ENCODE results near the gene DHX16. TPM values are rescaled to one million over a fixed set of nuclear protein-coding genes. Genes with fewer than 3 reads are reported as not detected.

DHX16 gene
- total and polyA plus RNA-seq, 2 experiments from 2014 or later, result 23.6 to 30.6 TPM

- H3K4me1 ChIP-seq (ENCODE audit: insufficient read depth), result no peaks in the 10 kb centered on the region
- no peaks in the 10 kb centered on the region for H3K27me3 ChIP-seq (replicated peaks; ENCODE audit: insufficient read depth)
- H3K4me3 ChIP-seq, result no peak overlapping the region
- H3K27ac ChIP-seq, result no peak overlapping the region
- DNase-seq, result no peak
- H3K4me2 ChIP-seq (ENCODE audit: unreplicated experiment), result no peak overlapping the region
- peaks cover 21% of the 10 kb centered on the region for H3K36me3 ChIP-seq (ENCODE audit: low read depth)
- TF ChIP-seq EZH2phosphoT487 (IDR thresholded peaks at IDR 0.05; ENCODE audit: insufficient read depth, low read depth), result no peak
- no peak for TF ChIP-seq EZH2 (IDR thresholded peaks at IDR 0.05; ENCODE audit: insufficient read depth, poor library complexity, severe bottlenecking)
- no peaks in the 10 kb centered on the region for H3K9me3 ChIP-seq (ENCODE audit: low read depth)
- no peaks in the 10 kb centered on the region for H3F3A ChIP-seq (ENCODE audit: insufficient read depth)
- in situ Hi-C loops (cut with MboI), result no loop called here
- H3K9ac ChIP-seq, result 0 out of 2 replicates have a peak overlapping the region, but pooled peaks have one; percentile 3
- H3K79me2 ChIP-seq (ENCODE audit: insufficient read depth), result no peaks in the 10 kb centered on the region
- H4K20me1 ChIP-seq (ENCODE audit: insufficient read depth), result no peaks in the 10 kb centered on the region
- no peak overlapping the region for H2AFZ ChIP-seq
- H3K9me2 ChIP-seq (ENCODE audit: insufficient read depth), result no peaks in the 10 kb centered on the region
Measured at GRCh38 chr6:30657454-30657853, 15.4 kb downstream of the DHX16 start.

- Histone ChIP-seq H3K27me3 (replicated peaks; ENCODE audit: insufficient read depth) (no peaks in the 10 kb centered on the region), H3K9me3 (ENCODE audit: low read depth) (no peaks in the 10 kb centered on the region), H4K20me1 (ENCODE audit: insufficient read depth) (no peaks in the 10 kb centered on the region), H3K9ac (no peak overlapping the region), H3K4me1 (ENCODE audit: insufficient read depth) (no peaks in the 10 kb centered on the region), H3K4me3 (no peak overlapping the region), H3K4me2 (ENCODE audit: unreplicated experiment) (no peak overlapping the region), H3K27ac (no peak overlapping the region), H3K9me2 (ENCODE audit: insufficient read depth) (no peaks in the 10 kb centered on the region), H3K79me2 (ENCODE audit: insufficient read depth) (no peaks in the 10 kb centered on the region), H2AFZ (no peak overlapping the region), H3K36me3 (ENCODE audit: low read depth) (peaks cover 17% of the 10 kb centered on the region; the same call in 1 of the 2 replicates), H3F3A (ENCODE audit: insufficient read depth) (no peaks in the 10 kb centered on the region)
- TF ChIP-seq EZH2 (IDR thresholded peaks at IDR 0.05; ENCODE audit: insufficient read depth, poor library complexity, severe bottlenecking), result no peak
- no peak for TF ChIP-seq EZH2phosphoT487 (IDR thresholded peaks at IDR 0.05; ENCODE audit: insufficient read depth, low read depth)
- DNase-seq, result no peak
- 91 to 93% methylated on average over 7 of the region's 7 CpGs for WGBS, 2 experiments (ENCODE audit: low coverage in 1 of 2, low lambda C conversion rate in 2 of 2, missing lambda C conversion rate in 2 of 2)
- in situ Hi-C loops (cut with MboI), result no loop called here
Measured at GRCh38 chr6:30656513-30656912, 16.3 kb downstream of the DHX16 start.

GRCh38 chr6:30655743-30656094 lies 17.1 kb downstream of the DHX16 start:
- no peak overlapping the region for H3K9ac ChIP-seq
- in situ Hi-C loops (cut with MboI), result no loop called here
- no peak for DNase-seq

GRCh38 chr6:30654798-30655742 lies 17.7 kb downstream of the DHX16 start:
- 94 to 98% methylated on average over 19 of the region's 19 CpGs for WGBS, 2 experiments (ENCODE audit: low coverage in 1 of 2, low lambda C conversion rate in 2 of 2, missing lambda C conversion rate in 2 of 2)
- Histone ChIP-seq H3F3A (ENCODE audit: insufficient read depth) (no peaks in the 10 kb centered on the region), H3K9ac (no peak overlapping the region), H3K9me2 (ENCODE audit: insufficient read depth) (no peaks in the 10 kb centered on the region), H3K36me3 (ENCODE audit: low read depth) (peaks cover 17% of the 10 kb centered on the region; the same call in 1 of the 2 replicates), H3K4me1 (ENCODE audit: insufficient read depth) (no peaks in the 10 kb centered on the region), H3K4me3 (no peak overlapping the region), H4K20me1 (ENCODE audit: insufficient read depth) (no peaks in the 10 kb centered on the region), H2AFZ (no peak overlapping the region), H3K27ac (no peak overlapping the region), H3K4me2 (ENCODE audit: unreplicated experiment) (no peak overlapping the region), H3K9me3 (ENCODE audit: low read depth) (no peaks in the 10 kb centered on the region), H3K79me2 (ENCODE audit: insufficient read depth) (peaks cover 2% of the 10 kb centered on the region; the same call in 1 of the 2 replicates), H3K27me3 (replicated peaks; ENCODE audit: insufficient read depth) (no peaks in the 10 kb centered on the region)
- in situ Hi-C loops (cut with MboI), result no loop called here
- DNase-seq, result no peak
- TF ChIP-seq EZH2phosphoT487 (IDR thresholded peaks at IDR 0.05; ENCODE audit: insufficient read depth, low read depth) (no peak), EZH2 (IDR thresholded peaks at IDR 0.05; ENCODE audit: insufficient read depth, poor library complexity, severe bottlenecking) (no peak)

More at GRCh38 chr6:30655743-30656094, 17.1 kb downstream of the DHX16 start:
- no peaks in the 10 kb centered on the region for H3F3A ChIP-seq (ENCODE audit: insufficient read depth)
- no peak overlapping the region for H3K27ac ChIP-seq
- H3K4me2 ChIP-seq (ENCODE audit: unreplicated experiment), result no peak overlapping the region
- no peak overlapping the region for H2AFZ ChIP-seq
- H3K9me2 ChIP-seq (ENCODE audit: insufficient read depth), result no peaks in the 10 kb centered on the region
- no peaks in the 10 kb centered on the region for H3K9me3 ChIP-seq (ENCODE audit: low read depth)
- H3K79me2 ChIP-seq (ENCODE audit: insufficient read depth), result no peaks in the 10 kb centered on the region
- no peak for TF ChIP-seq EZH2 (IDR thresholded peaks at IDR 0.05; ENCODE audit: insufficient read depth, poor library complexity, severe bottlenecking)
- TF ChIP-seq EZH2phosphoT487 (IDR thresholded peaks at IDR 0.05; ENCODE audit: insufficient read depth, low read depth), result no peak
- no peaks in the 10 kb centered on the region for H3K4me1 ChIP-seq (ENCODE audit: insufficient read depth)
- 95 to 100% methylated on average over 3 of the region's 3 CpGs for WGBS, 2 experiments (ENCODE audit: low coverage in 1 of 2, low lambda C conversion rate in 2 of 2, missing lambda C conversion rate in 2 of 2)
- H3K4me3 ChIP-seq, result no peak overlapping the region
- H3K36me3 ChIP-seq (ENCODE audit: low read depth), result peaks cover 17% of the 10 kb centered on the region; the same call in 1 of the 2 replicates
- no peaks in the 10 kb centered on the region for H3K27me3 ChIP-seq (replicated peaks; ENCODE audit: insufficient read depth)
- no peaks in the 10 kb centered on the region for H4K20me1 ChIP-seq (ENCODE audit: insufficient read depth)
